GM12878 (cell line): ENCODE data around the gene TELO2. TPM values are rescaled to one million over a fixed set of nuclear protein-coding genes. Genes with fewer than 3 reads are reported as not detected.

Experiments
- ATAC-seq: fragments of 200-7000 bp; cut with Tn5 transposase; 3 replicates; pipeline ENCODE4 v1.9.1; 2020; ENCODE audit warnings: mild to moderate bottlenecking, moderate library complexity
- BruUV-seq: library from RNA; stranded (reverse); fragments of 400-500 nt; replicated peaks from 2 replicates; lab custom pipeline; 2021; lab: Mats Ljungman, UMichigan
- CTCF ChIA-PET: fragments of 300-600 bp; sonication (Branson Sonifier 250); formaldehyde crosslinking; extraction: SDS; loops from one replicate; lab custom pipeline; 2021; ENCODE audit warnings: inconsistent platforms; lab: Yijun Ruan, JAX
- POLR2A ChIA-PET: fragments of 350-600 bp; formaldehyde crosslinking; extraction: SDS; loops from one replicate; lab custom pipeline; 2021; ENCODE audit warnings: inconsistent platforms; lab: Charles Lee
- RAD21 ChIA-PET: fragments of 300-600 bp; sonication (Branson Sonifier 250); formaldehyde crosslinking; loops from one replicate; lab custom pipeline; 2023; ENCODE audit warnings: antibody characterized with exemption; ENCODE audit not compliant: unreplicated experiment; lab: Charles Lee
- SMC1A ChIA-PET: fragments of 300-600 bp; sonication (Branson Sonifier 250); formaldehyde crosslinking; loops from one replicate; lab custom pipeline; 2023; ENCODE audit not compliant: unreplicated experiment, uncharacterized antibody; lab: Charles Lee
- DNase-seq: peaks from one replicate; pipeline ENCODE4 v3.0.0-alpha.2; 2011; ENCODE audit warnings: low read depth, low spot score
- FAIRE-seq: peaks from 3 replicates; lab custom pipeline; 2011; peaks lifted over from hg19 to GRCh38; lab: Jason Lieb, UNC
- H2AFZ ChIP-seq: 2 replicates; pipeline ENCODE4 v1.6.0; 2011; ENCODE audit warnings: low read depth, low read length, control low read depth; ENCODE audit not compliant: control insufficient read depth
- H3K27ac ChIP-seq: 2 replicates; pipeline ENCODE4 v1.5.1; 2011; ENCODE audit warnings: control low read depth; ENCODE audit not compliant: control insufficient read depth, insufficient read depth
- H3K27me3 ChIP-seq, 2 experiments: replicated peaks in 1 of 2; 2 replicates each; pipeline versions ENCODE4 v1.6.0 to v1.6.1; 2011; ENCODE audit warnings: low read length in 1 of 2; ENCODE audit not compliant: control insufficient read depth in 2 of 2, insufficient read depth in 2 of 2
- H3K36me3 ChIP-seq, 2 experiments: 2 replicates each; pipeline ENCODE4 v1.5.1; 2011; ENCODE audit warnings: low read length in 1 of 2; ENCODE audit not compliant: control insufficient read depth in 2 of 2, insufficient read depth in 2 of 2
- H3K4me1 ChIP-seq: 2 replicates; pipeline ENCODE4 v1.6.1; 2011; ENCODE audit warnings: mild to moderate bottlenecking, low read length, moderate library complexity, mixed read lengths; ENCODE audit not compliant: control insufficient read depth, insufficient read depth
- H3K4me2 ChIP-seq: 2 replicates; pipeline ENCODE4 v1.6.0; 2011; ENCODE audit warnings: control low read depth; ENCODE audit not compliant: control insufficient read depth, insufficient read depth
- H3K4me3 ChIP-seq: fragments of 200-600 bp; sonication (generic); 2 replicates; pipeline ENCODE4 v1.5.1; 2016
- H3K79me2 ChIP-seq: 2 replicates; pipeline ENCODE4 v1.6.0; 2011; ENCODE audit warnings: low read length; ENCODE audit not compliant: control insufficient read depth, insufficient read depth
- H3K9ac ChIP-seq: 2 replicates; pipeline ENCODE4 v1.8.0; 2011; ENCODE audit warnings: low read length, control low read depth, mixed read lengths; ENCODE audit not compliant: control insufficient read depth, insufficient read depth
- H3K9me3 ChIP-seq: replicated peaks from 3 replicates; pipeline ENCODE4 v1.5.1; 2011; ENCODE audit warnings: mild to moderate bottlenecking, low read length; ENCODE audit not compliant: control insufficient read depth, insufficient read depth
- H4K20me1 ChIP-seq: 2 replicates; pipeline ENCODE4 v1.6.0; 2011; ENCODE audit not compliant: control insufficient read depth, insufficient read depth
- NKRF ChIP-seq: fragments of 450-650 bp; conservative IDR thresholded peaks from 2 replicates; pipeline ENCODE4 v1.6.1; 2017; ENCODE audit warnings: mild to moderate bottlenecking, moderate library complexity
- WGBS: methylation state at CpG from one replicate; pipeline ENCODE4 v1.1.6; 2016; ENCODE audit warnings: low lambda C conversion rate; ENCODE audit not compliant: insufficient replicate concordance, insufficient coverage; ENCODE audit errors: missing lambda C conversion rate; 5-methylcytosine and 5-hydroxymethylcytosine counted together
- in situ Hi-C: fragments of 300-500 bp; cut with MboI; formaldehyde crosslinking; loops from 9 replicates; pipeline ENCODE4 v1.14.3; 2018; ENCODE audit warnings: mixed read lengths
- intact Hi-C: fragments of 100-400 bp; cut with micrococcal nuclease; formaldehyde crosslinking; loops from one replicate; pipeline ENCODE4 v1.14.2; 2022; ENCODE audit not compliant: unreplicated experiment
- polyA plus RNA-seq, 11 experiments: library from polyadenylated mRNA; depleted of rRNA in 4 of 11; unstranded in 6 of 11; stranded (reverse) in 5 of 11; fragments of >200 nt; fragmentation: Nextera tagmentation in 4 of 11; fragmentation: Illumina TruSeq in 1 of 11; extraction: Ambion mirVana in 4 of 11; extraction: Trizol in 1 of 11; gene quantifications; 1 replicate in 1 of 11; 2 replicates in 10 of 11; pipeline versions ENCODE4 v1.2.1 to v1.2.3, GENCODE V29; 2011 to 2016; ENCODE audit warnings: inconsistent platforms in 2 of 11, missing spikeins in 2 of 11, low read depth in 1 of 11
- total RNA-seq, 4 experiments: library from RNA; depleted of rRNA in 3 of 4; stranded (reverse); fragments of >200 nt in 3 of 4; fragmentation: Illumina TruSeq in 1 of 4; extraction: Trizol in 1 of 4; gene quantifications; 2 replicates each; pipeline versions ENCODE4 v1.2.1 to v1.2.3, GENCODE V29; 2013 to 2021
- TF ChIP-seq, protein P1 (sequence below): fragments of 450-650 bp; IDR thresholded peaks from 2 replicates; pipeline ENCODE4 v1.6.1; 2016; ENCODE audit warnings: mild to moderate bottlenecking

Gene TELO2
- total and polyA plus RNA-seq, 10 of the 15 experiments (the other 5 are each of a cell fraction or from before 2014, with no cell fraction given), result 0.55 to 72.8 (median 18.6) TPM

DNA sequence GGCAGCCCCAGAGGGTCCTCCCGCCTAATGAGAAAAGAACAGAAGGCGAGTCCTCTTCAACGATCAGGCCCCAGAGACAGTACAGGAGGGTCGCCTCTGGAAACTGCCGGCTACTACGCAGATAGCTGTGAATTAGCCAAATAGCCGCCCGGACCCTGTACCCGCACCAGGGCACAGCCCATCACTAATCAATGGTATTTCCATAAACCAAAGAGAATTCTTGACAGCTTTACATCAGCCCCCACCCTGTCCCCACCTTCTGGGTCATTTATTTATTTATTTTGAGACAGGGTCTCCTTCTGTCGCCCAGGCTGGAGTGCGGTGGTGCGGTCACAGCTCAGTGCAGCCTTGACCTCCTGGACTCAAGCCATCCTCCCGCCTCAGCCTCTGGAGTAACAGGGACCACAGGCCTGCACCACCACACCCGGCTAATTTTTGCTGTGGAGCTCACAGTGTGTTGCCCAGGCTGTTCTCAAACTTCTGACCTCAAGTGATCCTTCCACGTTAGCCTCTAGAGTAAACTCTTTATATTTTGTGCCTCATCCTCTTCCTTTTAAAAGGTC lies 17.5 kb upstream of the TELO2 start:
- peaks cover 15% of the 10 kb centered on the region for H3K4me1 ChIP-seq
- ATAC-seq (no peak), FAIRE-seq (no peak), DNase-seq (no peak)
- no peaks in the 10 kb centered on the region for H3K27me3 ChIP-seq
- POLR2A ChIA-PET, result interaction anchor here (0.5 kb wide), 1 partner anchor 41 kb away, joined by 3 read pairs; no protein-coding TSS in a partner anchor
- SMC1A ChIA-PET, result no interaction called here
- TF ChIP-seq, protein P1, sequence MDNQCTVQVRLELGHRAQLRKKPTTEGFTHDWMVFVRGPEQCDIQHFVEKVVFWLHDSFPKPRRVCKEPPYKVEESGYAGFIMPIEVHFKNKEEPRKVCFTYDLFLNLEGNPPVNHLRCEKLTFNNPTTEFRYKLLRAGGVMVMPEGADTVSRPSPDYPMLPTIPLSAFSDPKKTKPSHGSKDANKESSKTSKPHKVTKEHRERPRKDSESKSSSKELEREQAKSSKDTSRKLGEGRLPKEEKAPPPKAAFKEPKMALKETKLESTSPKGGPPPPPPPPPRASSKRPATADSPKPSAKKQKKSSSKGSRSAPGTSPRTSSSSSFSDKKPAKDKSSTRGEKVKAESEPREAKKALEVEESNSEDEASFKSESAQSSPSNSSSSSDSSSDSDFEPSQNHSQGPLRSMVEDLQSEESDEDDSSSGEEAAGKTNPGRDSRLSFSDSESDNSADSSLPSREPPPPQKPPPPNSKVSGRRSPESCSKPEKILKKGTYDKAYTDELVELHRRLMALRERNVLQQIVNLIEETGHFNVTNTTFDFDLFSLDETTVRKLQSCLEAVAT, result 0 out of 2 replicates have a peak, but pooled peaks have one; percentile 46
- no peak for TF ChIP-seq NKRF
- no peaks in the 10 kb centered on the region for H3K9me3 ChIP-seq
- intact Hi-C loops, result no loop called here
- H3K79me2 ChIP-seq, result peaks cover 36% of the 10 kb centered on the region
- CTCF ChIA-PET, result no interaction called here
- peak overlapping the region; percentile 97 for H3K4me2 ChIP-seq
- peak overlapping the region; percentile 80; the same call in 1 of the 2 replicates for H2AFZ ChIP-seq
- peak overlapping the region; percentile 93 for H3K4me3 ChIP-seq
- no TSS peak for BruUV-seq
- in situ Hi-C loops, result no loop called here
- 53% methylated on average over 15 of the region's 15 CpGs for WGBS
- peak overlapping the region; percentile 96 for H3K27ac ChIP-seq
- H3K9ac ChIP-seq, result peak overlapping the region; percentile 85
- H4K20me1 ChIP-seq, result no peaks in the 10 kb centered on the region
- RAD21 ChIA-PET, result no interaction called here
- no peaks in the 10 kb centered on the region for H3K36me3 ChIP-seq
